HG03039 (cell line): ENCODE data around the gene GPRIN3.
"Not testable (repeated sequence)": the region's sequence is repeated elsewhere in the genome, so short reads cannot be mapped to it uniquely, and the experiment has no call there.

Experiments used
- ATAC-seq: cut with Tn5 transposase; IDR thresholded peaks from one replicate; pipeline ENCODE4 v1.9.1; 2021; ENCODE audit warnings: mild to moderate bottlenecking, moderate library complexity; ENCODE audit not compliant: unreplicated experiment

GPRIN3 gene

DNA sequence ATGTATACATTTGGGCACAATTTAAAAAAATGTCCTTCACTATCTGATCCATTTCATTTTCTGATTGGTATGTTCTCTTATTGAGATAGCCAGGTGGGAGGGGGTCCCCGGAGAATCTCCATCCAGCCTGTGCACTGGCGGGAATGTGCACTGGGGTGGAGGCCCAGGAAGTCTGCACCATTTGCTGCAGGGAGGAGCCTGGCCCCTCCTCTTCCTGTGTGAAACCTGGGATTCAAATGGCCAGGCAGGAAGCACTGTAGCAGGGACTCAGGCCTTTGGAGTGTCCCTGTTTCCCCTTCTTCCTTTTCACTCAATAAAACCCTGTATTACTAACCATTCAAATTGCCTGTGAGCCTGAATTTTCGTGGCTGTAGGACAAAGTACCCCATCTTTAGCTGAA, 44.3 kb downstream of the GPRIN3 start:
- ATAC-seq: no peak

DNA sequence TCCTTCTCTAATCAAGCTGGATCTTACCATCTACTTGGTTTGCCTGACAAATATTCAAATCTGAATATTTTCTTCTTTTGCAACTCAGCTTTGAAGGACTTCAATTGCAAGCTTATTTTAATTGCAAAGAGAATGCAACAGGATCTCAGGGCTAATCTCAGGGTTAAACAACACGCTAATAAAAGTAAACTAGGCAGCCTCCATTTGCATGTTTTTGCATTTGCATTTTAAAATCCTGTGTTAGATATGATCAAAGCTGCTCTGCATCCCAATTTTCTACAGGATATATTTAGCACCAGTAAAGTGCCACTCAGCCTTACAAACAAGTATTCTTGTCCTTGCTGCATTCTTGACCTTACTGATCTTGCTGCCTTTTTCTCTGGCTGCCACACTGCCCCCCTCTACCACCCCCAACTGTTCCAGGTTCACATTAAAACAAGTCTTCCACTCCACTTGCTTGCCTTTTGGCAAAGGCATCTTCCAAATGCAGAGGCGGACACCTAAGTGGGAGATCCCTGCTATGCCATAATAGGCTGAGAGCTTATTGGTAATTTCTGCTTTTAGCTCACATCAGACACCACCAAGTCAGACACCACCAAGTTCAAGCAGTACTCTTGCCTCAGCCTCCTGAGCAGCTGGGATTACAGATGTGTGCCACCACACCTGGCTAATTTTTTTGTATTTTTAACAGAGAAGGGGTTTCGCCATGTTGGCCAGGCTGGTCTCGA, 48.1 kb downstream of the GPRIN3 start:
- ATAC-seq: no peak

DNA sequence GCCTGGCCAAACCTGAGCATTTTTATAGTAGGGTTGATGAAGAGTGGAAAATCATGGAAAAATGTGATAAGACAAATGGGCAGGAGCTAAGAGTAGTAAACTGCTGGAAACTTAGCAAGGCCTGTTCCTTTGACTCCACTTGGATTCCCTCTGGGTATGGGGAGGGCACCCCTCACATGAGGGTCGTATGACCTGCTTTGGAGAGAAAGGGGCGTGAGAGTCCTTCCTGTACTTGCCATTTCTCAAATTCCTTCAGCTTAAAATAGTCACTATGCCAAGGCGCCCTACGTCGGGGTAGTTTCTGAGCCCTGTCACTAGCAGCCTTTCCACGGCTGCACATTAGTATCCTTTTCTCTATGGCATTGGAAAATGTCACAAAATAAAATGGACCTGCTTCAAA, 49.1 kb downstream of the GPRIN3 start:
- no peak for ATAC-seq

GRCh38 chr4:89257376-89257775, 50.2 kb downstream of the GPRIN3 start:
- ATAC-seq: no peak

DNA sequence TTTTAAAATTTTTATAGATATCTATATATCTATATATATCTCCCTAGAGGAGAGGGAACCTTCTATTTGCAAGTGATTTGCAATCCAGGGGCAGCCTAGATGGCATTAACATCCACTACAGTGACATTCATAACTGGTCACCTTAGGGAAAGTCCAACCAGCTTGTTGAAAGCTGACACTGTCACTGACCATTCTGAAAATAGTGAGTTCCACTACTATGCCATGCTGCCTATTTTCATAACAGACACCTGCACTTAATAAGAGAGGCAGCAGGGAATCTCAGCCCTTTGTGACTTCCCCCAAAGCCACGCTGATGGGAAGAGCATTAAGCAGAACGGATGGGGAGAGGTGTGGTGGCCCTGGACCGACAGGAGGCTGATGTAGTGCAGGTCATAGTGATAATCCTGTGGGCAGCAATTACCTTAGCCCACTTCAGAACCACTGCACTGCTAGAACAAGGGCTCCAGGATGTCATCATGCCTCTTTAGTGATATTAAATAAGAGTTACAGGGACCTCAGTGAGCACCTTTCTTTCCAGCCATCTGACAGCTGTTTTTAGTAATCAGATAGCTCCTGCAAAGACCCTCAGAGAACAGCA, 51.3 kb downstream of the GPRIN3 start:
- ATAC-seq: no peak

DNA sequence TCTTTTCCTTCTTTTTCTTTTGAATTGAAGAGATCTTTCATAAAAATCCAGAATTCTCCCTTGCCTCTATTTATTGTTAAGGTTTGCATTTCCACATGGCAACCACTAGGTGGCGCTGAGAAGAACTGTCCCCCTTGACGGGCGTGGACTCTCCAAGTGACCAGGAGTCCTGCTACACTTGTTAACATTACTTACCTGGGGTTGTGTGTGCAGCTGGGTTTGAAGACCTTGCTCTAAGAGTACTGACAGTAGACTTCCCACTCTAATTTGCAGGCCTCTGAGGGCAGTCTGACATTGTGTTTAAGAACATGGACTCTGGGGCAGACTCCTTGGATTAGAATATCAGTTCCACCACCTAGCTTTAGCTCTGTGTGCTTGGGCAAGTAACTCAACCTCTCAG, 52.8 kb downstream of the GPRIN3 start:
- ATAC-seq: peak; percentile 59

DNA sequence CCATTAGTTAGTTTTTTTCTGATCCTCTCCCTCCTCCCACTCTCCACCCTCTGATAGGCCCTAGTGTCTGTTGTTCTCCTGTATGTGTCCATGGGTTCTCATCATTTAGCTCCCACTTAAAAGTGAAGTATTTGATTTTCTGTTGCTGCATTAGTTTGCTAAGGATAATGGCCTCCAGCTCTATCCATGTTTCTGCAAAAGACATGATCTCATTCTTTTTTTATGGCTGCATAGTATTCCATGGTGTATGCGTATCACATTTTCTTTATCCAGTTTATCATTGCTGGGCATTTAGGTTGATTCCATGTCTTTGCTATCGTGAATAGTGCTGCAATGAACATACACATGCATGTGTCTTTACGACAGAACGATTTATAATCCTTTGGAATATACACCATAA, 53.3 kb downstream of the GPRIN3 start:
- ATAC-seq: not testable (repeated sequence)

GRCh38 chr4:89253935-89254334, 53.7 kb downstream of the GPRIN3 start:
- no peak for ATAC-seq

DNA sequence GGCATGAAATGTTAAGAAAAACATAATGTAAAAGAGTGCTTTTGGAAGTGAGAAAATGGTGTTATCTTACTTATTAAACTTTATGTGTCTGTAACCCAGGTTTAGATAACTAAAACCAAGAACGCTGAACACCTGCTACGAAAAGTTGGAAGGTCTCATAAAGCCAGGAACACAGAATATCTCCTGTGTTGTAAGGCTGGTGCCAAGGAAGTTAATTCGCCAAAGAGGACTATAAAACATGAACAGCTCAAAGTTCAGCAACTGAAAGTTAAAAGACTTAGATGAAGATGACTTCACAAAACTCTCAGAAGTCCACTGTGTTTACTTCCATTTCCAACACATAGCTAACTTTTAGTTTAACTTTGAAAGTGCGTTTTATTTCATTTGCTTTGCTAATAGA, 54.3 kb downstream of the GPRIN3 start:
- ATAC-seq: no peak

DNA sequence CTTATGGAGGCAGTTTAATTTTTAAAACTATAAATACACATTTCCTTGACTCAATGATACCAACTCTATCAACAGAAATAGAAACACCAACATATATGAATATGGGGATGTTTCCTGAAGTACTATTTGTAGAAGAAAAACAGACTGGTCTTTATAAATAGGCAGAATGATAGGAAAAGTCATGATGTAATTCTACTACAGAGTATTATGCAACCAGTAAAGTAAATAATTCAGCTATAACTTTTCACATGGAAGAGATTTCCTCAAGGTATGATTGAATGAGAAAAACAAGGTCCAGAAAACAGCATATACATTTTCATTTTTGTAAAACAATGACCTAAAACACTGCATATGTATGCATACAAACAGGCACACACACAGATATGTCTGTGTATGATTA, 56.2 kb downstream of the GPRIN3 start:
- ATAC-seq: no peak

DNA sequence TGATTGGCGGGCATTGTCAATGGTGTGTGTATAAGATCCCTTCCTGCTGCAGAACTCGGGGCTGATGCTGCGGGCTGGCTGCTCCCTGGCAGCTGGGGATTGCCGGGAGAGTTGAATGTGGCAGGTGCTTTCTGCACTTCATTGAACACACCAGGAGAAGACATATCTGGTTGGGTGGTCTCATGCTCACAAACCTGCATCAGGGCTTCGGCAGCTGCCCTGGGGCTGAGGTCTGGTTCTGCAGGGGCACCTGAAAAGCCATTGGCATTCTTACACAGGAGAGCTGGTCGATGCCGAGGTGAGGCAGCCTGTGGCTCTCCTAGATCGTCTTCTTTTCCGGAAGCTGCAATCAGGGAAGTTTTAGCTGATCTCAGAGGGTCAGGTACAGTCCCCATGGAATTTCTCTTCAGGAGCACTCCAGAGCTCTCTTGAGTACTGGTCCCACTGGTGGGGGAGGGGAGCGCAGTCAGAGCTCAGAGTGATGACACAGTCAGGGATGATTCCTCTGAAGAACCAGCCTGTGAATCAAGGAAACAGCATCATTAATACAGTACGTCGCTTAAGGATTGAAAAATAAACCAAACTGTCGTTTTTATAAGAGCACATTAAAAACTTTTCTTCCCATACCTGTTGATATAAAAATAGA, 57.8 kb downstream of the GPRIN3 start:
- ATAC-seq: no peak

- no peak for ATAC-seq
Measured at GRCh38 chr4:89249313-89249712, 58.3 kb downstream of the GPRIN3 start.

- ATAC-seq: no peak
Measured at GRCh38 chr4:89248879-89249281, 58.7 kb downstream of the GPRIN3 start.

- ATAC-seq: no peak
Measured at GRCh38 chr4:89247951-89248350, 59.6 kb downstream of the GPRIN3 start.

GRCh38 chr4:89245459-89245858, 62.1 kb downstream of the GPRIN3 start:
- ATAC-seq: no peak

DNA sequence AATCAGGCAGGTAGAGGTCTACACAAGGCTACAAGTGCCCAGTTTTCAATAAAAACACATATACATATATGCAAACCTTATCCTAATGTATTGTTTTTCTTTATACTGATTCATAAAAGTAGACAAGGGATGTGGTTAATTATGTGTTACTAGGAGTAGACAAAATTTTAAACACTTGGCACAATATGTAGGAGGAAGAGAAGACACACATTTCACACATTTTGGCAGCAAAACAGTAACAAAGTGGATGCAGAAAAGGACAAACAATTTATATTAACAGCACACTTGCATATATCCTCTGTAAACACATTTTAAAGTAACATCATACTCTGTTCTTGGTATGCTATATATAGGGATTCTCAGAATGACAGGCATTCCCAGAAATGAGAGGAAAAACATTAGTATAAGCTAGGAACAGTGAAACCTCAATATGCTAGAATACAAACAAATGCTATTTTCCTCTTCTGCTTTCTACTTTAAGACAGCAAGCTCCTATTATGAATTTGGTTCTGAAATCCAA, 63.8 kb downstream of the GPRIN3 start:
- ATAC-seq: no peak

GRCh38 chr4:89242864-89243732, 64.5 kb downstream of the GPRIN3 start:
- ATAC-seq: no peak

DNA sequence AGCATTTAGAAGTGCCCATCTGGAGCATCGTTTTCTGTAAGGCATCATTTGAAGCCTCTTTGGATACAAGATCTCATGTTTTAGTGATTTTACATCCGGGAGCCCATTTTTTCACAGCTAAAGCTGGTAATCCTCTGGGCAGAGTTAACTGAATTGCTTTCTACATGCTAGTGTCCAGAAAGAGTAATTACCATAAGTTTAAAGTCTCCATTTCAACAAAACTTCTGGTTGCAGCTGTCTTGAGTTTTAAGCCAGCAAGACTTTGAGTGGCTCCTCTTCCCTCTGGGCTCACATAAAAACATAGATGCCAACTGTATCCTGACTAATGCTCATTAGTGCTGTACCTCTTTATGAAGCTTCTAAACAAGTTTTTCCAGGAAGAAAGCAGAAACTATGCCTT, 65.4 kb downstream of the GPRIN3 start:
- no peak for ATAC-seq

- ATAC-seq: no peak
Measured at GRCh38 chr4:89230271-89230670, 77.3 kb downstream of the GPRIN3 start.

- ATAC-seq: peak; percentile 86
Measured at GRCh38 chr4:89226665-89227574, 80.7 kb downstream of the GPRIN3 start.
